ENCODE data around the gene GLIS1. TPM values are rescaled to one million over a fixed set of nuclear protein-coding genes. Genes with fewer than 3 reads are reported as not detected.

GLIS1 gene
- total RNA-seq, 1 experiment from 2014 or later: 1.0 TPM

DNA sequence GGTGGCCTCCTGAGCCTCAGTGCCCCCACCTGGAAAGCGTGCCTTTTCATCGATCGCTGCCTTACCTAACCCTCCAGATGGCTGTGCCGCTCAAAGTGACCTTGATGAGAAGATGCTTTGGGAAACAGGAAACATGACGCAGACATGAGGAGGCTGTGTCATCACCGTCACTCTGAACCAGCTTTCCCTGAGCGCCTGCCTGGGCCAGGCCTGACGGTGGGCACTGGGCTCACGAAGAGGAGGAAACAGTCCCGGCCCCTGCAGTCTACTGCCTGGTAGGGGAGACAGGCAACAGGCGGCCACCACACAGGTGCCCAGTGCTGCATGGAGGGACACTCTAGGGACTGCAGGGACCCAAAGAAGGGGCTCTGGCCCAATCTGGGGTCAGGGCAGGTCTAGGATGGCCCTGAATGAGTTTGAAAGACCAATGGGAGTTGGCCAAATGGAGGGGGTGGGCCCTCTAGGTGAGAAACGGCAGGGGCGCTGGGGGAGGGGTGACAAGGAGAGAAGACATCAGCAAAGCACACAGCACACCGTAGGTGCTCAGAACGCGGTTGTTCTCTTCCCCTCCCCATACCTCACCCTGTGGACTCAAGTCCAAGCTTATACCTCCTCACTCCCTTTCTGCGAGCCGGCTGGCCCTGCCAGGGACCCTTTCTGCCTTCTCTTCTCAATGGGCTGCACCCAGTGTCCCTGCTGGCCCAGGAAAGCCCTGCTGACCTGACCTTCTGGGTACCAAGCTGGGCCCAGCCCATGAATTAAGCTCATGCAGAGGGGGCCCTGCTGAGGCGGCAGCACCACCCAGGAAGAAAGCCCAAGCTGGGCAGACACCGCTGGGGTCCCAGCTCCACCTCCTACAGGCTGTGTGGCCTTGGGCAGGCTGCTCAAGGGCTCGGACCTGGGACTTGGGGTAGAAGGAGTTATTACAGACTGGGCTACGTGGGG lies 44.9 kb downstream of the GLIS1 start:
- no peak for DNase-seq (ENCODE audit: low spot score)

DNA sequence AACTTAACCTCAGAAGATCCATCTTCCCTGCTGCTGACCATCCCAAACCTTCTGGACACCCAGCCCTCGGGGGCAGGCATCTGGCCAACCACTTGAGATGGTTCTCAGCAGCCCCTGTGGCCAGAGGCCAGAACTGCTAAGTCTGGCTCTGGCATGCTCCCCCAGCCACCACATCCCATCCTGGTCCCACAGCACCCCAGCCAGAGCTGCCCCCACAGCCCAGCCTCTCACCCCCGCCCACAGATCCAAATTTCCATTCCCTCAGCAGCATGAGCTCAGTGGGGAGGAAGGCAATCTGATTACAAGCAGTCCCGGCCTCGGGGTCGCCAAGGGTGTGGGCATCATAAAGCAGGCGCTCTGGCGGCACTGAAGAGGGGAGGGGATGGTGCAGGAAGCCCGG lies 45.6 kb downstream of the GLIS1 start:
- DNase-seq (ENCODE audit: low spot score): no peak

DNA sequence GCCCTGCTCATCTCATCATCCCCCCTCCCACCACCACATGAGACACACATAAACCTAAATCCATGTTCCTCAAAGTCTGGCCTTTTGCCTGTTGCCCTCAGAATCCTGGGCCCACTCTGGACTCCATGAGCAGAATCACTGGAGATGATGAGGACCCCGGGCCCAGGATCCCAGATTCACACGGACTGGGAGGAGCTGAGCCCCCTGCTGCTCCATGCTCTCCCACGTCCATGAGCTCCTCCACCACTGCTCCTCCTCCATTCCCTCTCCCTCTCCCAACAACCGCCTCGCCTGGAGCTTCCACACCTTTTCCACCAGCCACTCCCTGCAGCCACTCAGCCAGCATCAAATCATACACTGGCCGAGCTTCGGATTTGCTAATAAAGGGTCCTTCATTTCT lies 47.6 kb downstream of the GLIS1 start:
- DNase-seq (ENCODE audit: low spot score): no peak

DNA sequence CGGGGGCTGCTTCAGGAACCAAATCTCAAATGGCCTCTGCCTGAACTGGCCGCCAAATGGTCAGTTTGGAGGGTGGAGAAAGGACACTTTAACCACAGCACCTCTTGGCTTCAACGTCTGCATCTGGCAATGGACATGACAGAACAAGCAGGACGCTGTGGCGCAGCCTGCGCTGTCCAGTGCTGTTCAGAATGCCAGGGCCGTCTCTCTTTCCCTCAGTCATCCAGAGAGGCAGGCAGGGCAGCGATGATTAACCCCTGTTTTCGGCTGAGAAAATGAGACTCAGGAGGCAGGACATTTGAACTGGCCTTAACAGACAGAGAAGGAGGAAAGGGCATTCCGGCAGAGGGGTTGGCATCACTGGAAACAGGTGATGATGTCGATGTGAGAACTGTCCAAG lies 48.6 kb downstream of the GLIS1 start:
- DNase-seq (ENCODE audit: low spot score): no peak

DNA sequence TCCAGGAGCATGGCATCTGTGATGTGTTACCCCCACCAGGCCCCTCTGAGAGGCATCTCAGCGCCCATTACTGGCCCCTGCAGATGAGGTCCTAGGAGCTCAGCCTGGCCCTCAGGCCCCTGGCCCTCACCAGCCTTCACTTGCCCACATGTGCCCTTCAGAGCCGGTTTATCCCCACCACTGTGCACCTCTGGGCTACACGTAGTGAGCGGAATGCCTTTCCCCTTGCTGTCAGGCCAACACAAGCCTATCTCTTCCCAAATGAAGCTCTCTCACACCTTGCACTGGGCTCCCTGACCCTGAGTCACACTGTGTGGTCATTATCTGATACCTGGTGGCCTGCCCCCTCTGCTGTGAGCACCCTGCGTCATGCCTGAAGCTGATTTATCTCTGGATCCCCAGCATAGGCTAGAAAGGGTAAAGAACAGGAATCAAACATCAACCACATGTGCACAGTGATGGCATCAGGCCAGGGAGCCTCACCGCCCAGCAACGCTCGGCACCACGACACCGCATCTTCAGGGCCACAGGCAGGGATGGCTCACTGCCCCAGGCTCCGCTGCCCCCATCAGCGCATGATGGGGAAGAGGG lies 49.1 kb downstream of the GLIS1 start:
- no peak for DNase-seq (ENCODE audit: low spot score)

DNA sequence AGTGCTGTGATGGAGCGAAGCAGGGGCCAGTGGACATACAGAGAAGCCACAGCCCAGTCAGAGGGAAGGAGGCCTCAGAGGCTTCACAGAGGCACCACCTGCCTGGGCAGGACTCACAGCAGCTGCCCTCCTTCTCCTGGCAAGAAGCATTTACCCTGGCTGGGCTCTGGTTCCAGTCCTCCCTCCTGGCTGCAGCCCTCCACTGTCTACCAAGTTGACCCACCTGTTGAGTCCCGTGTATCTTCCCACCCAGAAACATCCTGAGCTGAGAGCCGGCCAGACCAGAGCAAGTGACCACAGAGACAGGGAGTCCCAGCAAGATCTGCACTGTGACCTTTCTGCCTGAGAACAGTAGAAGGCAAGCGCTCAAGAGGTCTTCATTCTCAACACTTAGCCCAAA lies 49.7 kb downstream of the GLIS1 start:
- no peak for DNase-seq (ENCODE audit: low spot score)

DNA sequence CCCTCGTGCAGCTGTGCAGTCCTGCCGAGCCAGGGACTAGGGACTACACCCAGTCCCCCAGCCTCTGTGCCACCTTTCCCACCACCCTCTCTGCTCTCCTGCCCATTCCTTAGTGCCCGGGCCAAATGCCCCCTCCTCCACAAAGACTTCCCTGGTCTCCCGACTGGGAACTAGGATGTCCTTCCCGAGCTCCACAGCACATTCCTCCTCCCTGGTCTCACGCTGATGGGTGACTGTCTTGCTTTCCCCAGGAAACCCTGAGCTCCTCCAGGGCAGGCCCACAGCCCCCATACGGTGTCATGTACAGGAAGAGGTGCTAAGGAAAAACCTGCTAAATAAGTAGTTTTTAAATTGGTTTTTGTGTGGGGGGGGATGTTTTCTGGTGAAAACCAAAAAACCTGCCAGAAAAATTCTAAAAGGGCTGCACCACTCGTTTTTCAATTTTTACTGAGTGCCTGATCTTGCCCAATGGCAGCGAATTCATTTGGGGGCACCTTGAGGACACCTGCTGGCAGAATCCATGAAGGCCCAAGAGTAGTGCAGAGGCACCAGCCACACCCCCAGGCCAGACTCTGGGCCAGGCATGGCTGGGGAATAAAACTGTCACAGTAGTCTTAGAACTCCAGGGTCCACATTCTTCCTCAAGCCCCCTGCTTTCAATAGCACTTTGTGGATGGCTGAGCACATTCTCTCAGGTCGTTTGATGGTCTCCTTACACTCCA lies 50.4 kb downstream of the GLIS1 start:
- DNase-seq (ENCODE audit: low spot score): no peak

DNA sequence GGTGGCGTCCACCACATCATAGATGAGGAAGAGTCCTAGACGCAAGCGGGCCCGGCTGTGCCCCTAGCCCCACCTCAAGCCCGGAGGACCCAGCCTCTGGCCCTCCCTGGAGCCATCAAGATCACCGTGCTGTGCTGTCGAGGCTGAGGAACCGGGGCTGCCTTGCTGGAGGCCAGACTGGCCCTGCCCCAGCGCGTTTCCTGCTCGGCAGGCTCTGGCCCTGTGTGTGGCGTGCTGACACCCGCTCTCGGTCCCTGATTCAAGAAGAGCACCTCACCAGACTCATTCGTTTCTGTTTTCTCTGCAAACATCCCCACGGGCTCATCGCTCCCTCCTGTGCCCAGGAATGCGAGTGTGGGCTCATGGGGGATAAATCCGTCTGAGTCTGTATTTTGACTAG lies 51.1 kb downstream of the GLIS1 start:
- no peak for DNase-seq (ENCODE audit: low spot score)

DNA sequence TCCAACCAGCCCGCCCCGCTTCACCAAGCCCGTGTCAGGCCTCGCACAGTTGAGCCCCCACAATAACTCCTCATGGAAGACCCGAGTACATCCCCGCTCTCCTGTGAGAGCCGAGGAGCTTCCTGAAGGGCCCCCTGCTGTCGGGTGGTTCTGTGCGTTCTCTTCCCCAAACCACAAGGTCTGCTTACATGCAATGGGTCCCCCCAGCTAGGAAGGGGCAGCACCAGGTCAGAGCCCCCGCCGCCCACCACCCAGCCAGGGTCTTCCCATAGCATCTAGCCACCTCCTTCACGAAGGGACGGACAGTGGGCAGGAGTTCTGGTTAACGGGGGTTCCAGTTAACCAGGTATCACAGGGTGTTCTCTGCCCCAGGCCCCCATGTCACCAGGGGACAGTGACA lies 51.5 kb downstream of the GLIS1 start:
- DNase-seq (ENCODE audit: low spot score): no peak

DNA sequence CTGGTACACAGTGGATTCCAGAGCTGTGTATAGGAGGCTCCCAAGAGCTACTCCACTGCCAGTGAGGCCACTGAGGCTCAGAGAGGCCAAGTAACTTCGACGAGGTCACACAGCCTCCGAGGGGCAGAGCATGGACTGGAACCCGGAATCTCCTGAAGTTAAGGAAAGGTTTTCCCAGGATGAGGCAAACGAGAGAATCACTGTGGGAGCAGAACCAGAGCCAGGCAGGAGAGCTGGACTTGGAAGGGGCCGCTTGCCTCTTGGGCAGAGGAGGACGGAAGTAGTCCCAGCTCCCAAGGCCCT lies 52.0 kb downstream of the GLIS1 start:
- DNase-seq (ENCODE audit: low spot score): no peak

DNA sequence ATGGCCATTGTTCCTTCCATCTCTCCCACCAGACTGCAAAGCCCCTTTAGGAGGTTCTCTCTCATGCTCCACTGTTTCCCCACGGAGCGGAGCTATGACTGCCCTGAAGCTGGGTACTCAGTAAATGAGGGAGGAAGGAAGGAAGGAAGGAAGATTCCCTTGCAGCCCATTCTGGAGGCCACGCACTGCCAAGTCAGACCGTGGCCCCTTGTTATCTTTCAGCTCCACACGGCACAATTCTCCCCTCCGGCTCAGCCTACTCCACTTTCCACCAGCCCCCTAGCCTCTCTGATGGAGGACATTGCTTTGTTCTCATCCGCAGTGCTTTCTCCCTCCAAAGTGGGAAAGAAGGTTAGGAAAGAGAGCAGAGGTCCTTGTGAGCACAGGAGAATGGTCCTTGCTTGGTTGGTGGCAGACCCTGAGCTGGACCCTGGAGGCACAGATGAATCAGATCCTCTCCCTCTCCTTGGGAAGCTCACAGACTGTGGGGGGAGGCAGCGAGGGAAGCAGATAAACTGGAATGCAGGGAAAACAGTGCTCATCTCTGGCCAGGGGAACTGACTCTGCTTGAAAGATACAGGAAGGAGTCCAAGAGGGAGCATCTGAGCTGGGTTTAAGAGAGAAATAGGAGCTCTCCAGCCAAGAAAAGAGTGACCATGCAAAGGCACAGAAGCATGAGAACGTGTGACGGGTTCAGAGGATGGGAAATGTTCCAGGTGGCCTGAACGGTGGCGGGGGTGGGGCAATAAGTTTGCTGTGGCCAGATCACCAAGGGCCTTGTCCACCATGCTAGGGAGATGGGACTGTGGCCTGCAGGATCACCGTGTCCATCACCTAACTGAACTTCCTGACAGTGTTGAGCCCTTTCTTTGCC lies 52.6 kb downstream of the GLIS1 start:
- no peak for DNase-seq (ENCODE audit: low spot score)

DNA sequence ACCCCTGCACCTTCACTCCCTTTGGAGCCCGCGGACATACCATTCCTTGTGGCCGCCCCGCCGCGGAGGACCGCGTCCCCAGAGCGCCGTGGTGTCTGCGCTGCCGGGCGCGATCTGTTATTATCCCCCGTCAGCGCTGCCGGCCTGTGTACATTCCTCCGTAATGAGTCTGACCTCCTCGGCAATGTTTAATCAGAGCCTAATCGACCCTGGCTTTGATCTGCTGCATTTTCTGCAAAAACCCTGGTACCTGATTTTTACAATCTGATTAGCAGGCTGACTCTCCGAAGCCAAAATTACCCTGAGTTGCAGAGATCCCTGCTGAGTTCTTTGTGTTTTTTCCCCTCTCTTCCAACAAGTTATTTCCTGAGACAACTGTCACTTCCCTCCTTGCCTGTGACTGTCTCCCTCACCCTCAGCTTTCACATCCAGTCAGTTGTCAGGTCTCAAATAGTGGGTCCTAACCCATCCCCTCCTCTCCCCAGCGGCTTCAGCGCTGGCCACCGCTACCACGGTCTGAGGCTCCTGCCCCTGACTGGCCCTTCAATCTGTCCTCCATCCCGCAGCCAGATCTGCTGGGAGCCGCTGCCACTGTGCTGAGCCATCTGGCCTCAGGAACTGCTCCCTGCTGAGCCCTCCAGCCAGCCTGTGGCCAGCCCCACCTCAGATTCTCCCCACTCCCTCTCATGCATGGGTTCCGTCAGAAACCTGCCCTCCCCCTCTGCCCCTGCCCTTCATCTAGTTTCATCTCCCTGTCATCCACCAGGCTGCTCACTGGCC lies 53.5 kb downstream of the GLIS1 start:
- DNase-seq (ENCODE audit: low spot score): peak; percentile 31

DNA sequence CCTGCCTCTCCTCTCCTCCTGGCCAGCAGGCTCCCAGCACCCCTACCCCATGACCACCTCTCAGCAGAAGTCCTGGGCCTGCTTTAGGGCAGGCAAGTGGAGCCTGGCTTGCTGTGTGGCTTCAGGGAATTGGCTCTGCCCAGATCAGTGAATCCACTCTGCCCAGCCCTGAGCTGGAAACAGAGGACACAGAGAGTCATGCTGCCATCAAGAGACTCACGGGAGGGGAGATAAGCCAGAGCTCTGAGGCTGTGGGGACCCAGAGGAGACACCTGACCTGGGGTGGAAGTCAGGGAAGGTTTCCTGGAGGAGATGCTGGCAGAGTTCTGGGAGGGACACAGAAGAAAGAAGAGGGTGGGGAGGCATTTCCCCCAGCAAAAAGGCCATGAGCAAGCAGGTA lies 54.2 kb downstream of the GLIS1 start:
- DNase-seq (ENCODE audit: low spot score): no peak

DNA sequence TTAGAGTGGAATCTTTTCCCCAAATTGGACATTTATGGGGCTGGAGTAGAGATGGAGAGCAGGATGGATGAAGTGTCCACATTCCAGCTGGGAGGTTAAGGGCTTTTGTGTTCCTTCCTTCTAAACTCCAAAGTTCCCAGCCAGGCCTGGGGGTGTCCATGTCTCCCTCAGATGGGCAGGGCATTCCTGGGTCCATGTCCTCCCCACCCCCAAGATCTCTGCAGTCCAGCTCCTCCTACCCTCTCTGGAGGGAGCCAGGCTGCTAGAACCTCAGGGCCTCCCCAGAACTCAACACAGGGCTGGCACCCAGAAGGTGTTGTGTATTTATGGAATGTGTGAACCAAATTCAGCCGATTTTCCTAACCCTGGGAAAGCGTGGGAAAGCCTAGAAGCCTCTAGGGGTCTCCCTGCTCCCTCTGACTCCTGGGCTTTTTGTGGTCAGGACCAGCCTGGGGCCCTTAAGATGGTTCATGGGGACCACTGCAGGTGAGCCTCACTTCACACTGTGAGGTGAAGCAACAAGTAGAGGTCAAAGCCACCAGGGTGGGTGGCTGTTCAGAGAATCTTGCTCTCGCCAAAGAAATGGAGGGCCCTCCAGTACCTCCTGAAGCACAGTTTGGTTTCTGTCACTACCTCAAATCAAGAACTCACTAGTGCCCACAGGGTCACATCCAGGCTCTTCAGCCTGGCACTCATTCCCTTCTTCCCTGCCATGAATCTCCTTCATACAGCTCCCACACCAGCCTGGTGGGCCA lies 54.8 kb downstream of the GLIS1 start:
- DNase-seq (ENCODE audit: low spot score): no peak

DNA sequence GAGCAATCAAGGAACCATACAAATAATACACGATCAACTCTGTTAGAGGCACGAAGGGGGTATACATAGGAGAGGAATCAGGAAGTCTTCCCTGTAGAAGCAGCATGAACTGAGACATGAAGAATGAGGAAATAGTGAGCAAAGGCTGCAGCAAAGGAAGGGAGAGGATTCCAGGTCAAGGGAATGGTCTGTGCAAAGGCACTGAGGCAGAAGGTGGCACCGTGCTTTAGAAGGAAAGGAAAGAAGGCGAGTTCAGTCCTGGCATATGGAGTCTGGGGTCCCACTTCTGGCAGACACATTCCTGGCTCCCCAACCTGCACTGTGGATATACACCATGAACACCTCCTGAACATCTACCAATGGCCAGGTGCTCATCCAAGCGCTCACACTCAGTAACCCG lies 56.1 kb downstream of the GLIS1 start:
- no peak for DNase-seq (ENCODE audit: low spot score)

DNA sequence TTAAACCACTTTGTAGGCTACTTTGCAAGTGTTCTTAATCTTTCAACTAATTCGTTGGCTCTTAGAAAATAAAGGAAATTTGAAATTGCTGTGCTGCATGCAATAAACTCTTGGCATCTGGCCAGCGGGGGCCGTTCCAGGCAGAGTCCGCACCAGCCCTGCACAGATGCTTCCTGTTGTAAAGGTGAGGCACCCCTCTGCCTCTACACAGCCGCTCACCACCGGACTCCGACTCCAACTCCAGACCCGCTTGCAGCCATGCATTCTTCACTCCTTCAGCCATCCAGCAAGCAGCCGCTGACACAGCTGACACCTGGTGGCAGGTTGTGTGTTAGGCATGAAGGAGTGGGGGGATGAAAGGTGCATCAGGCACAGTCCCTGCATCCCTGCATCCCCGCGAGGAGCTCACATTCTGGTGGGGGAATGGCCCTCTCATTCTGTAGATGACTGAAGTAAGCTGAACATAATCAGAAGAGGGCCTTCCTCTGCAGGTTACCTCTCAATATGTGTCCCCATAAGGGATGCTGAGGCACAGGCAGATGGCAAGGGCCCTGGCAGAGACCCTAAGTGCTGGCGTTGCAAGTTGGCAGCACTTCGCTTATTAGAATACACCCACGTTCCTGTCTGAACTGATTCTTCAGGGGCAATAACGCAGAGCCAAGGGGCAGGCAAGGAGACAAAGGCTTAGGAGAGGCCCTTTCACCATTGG lies 56.8 kb downstream of the GLIS1 start:
- peak; percentile 42 for DNase-seq (ENCODE audit: low spot score)

DNA sequence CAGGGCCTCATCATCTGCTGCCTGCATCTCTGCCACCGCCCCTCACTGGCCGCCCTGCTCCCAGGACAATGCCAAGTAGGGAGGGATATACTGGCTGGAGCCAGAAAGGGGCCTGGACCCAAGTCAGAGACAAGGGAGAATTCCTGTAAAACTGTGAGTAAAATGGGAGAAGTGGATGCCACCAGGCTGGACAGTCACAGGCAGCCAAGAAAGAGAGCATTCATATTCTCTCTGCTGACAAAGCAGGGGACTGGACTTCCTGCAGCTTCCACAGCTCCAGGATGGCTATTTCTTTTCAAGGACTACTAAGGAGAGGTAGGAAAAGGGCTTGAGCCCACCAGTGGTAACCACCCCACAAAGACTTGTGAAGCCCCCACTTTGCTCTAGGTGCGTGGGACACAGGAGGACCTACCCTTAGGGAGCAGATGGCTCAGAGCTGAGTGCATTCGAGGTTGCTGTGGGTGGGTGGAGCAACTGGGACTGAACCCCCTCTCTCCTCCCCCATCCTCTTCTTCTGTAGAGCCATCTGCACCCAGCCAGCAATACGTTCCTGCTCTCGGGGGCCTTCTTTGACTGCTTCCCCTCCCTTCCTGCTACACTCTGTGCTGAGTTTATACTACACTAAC lies 57.5 kb downstream of the GLIS1 start:
- DNase-seq (ENCODE audit: low spot score): no peak

DNA sequence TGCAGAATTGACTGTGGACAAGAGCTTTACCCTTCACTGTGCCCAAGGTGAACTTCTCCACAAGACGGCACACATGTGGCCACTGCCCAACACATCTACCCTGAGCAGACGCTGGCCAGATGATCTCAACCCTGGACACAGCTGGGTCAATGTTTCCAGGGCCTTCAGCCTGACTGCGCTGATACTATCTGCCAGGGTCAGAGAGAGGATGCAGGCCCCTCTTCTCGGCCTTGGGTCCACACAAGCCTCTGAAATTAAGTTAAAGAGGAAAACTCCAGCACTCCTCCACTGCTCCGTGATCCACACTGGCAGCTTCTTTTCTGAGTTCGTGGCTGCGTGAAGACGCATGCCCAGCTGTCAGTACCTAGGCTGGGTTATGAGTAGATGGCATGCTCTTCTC lies 58.1 kb downstream of the GLIS1 start:
- no peak for DNase-seq (ENCODE audit: low spot score)

Data from H4 (cell line).